GM12878 (cell line): ENCODE data around the gene MIS12.

ENCODE experiments used
- CREM ChIP-seq: IDR thresholded peaks from 2 replicates; pipeline ENCODE4 v1.6.1; 2014; ENCODE audit warnings: antibody characterized with exemption, low read depth
- EP300 ChIP-seq, 2 experiments: fragments of 150-350 bp in 1 of 2; IDR thresholded peaks; 2 replicates each; pipeline ENCODE4 v1.6.1; 2011 to 2012; ENCODE audit warnings: low read depth in 2 of 2, low read length in 2 of 2, borderline replicate concordance in 1 of 2, improper control_type of control experiment in 1 of 2, inconsistent platforms in 1 of 2; ENCODE audit not compliant: control insufficient read depth in 1 of 2
- ESRRA ChIP-seq: IDR thresholded peaks from 2 replicates; pipeline ENCODE4 v1.6.1; 2012; ENCODE audit warnings: mild to moderate bottlenecking, low read length, improper control_type of control experiment
- MTA2 ChIP-seq: fragments of 450-650 bp; IDR thresholded peaks from 2 replicates; pipeline ENCODE4 v1.6.1; 2016; ENCODE audit warnings: low read depth, mild to moderate bottlenecking, moderate library complexity
- SMC3 ChIP-seq: IDR thresholded peaks from 2 replicates; pipeline ENCODE4 v1.6.1; 2011; ENCODE audit warnings: low read length, improper control_type of control experiment, borderline replicate concordance
- YBX1 ChIP-seq: fragments of 450-650 bp; IDR thresholded peaks from 2 replicates; pipeline ENCODE4 v1.6.1; 2016; ENCODE audit warnings: antibody characterized with exemption

DNA sequence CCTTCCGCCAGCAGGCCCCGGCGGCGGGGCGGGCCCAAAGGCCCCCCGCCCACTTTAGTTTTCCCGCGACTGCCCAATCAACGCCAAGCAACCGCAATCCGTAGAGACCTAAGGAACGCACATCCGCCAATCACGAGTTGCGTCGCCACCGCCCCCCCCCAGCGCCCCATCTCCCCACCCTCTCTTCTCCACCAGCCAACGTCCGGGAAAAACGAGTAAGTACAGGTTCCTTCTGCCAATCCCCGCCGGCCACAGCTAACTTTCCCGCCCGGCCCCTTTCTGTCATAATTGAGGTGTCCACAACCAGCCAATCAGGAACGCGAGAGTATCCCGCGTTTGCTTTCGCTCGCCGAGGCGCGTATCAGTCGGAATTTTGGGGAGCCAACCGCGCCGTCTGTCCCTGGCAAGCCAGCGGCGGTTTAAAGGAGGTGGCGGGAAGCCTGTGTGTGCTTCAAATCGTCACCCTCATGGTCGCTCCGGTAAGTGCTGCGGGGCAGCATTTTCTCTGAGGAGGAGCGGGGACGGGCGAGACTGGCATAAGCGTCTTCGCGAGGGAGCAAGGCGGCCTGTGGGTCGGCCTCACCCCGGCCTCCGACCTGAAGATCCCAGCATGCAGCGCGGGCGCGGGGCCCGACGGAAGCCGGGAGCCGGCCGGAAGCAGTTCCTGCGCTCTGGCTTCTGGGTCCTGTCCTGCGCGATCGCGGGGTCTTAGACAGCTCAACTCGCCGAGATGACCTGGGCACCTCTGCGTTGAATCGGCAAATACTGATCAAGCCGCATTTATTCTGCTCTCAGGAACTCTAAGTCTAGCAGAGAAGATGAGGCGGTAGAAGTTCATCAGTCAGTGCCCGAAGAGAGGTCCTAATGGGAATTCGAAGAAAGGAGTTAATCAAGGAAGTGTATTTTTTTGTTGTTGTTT, at the start of gene MIS12:
- TF ChIP-seq SMC3 (no peak), YBX1 (no peak), EP300 (IDR thresholded peaks at IDR 0.05; ENCODE audit: borderline replicate concordance in 1 of 2, control insufficient read depth in 1 of 2, low read depth in 2 of 2, low read length in 2 of 2) (no peak; a peak in 1 of 4 replicates), CREM (peak; percentile 75), MTA2 (no peak), ESRRA (no peak; the same call in 1 of the 2 replicates)
